GM21723 (cell line): ENCODE results near the gene NXN.
"Not testable (repeated sequence)": the region's sequence is repeated elsewhere in the genome, so short reads cannot be mapped to it uniquely, and the experiment has no call there.

Experiments used
- ATAC-seq: cut with Tn5 transposase; IDR thresholded peaks from one replicate; pipeline ENCODE4 v1.9.1; 2021; ENCODE audit warnings: mild to moderate bottlenecking, moderate library complexity; ENCODE audit not compliant: unreplicated experiment

Gene NXN

DNA sequence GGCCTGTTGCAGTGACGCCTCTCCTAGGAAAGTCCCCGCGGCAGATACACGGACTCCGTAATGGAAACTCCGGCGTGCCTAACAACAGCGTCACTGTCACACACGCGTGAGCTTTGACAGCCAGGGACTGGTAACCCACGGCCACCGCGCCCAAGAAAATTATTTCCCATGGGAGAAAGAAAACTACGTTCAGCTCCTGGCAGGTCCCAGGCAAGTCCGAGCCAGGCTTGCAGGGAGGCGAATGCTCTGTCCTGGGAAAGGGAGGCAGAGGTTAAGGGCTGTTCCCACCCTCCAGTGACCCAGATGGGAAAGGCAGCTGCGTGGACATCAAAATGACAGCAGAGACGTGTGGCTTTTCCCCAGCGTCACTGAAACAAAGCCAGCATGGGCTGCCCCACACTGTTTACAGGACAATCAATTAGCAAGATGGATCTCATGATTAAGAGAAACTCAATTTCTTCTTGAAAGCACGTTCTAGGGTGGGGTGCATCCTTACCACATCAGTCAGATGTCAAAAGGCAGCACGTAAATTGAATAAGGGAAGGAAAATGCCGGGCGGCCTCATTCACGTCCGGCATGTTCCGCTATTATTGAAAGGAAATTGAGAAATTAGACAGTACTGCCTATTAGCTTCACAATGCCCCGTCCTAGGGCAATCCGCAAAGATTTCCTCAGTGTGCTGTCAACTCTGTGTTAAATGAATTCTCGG lies 82.5 kb downstream of the NXN start:
- ATAC-seq, result no peak

DNA sequence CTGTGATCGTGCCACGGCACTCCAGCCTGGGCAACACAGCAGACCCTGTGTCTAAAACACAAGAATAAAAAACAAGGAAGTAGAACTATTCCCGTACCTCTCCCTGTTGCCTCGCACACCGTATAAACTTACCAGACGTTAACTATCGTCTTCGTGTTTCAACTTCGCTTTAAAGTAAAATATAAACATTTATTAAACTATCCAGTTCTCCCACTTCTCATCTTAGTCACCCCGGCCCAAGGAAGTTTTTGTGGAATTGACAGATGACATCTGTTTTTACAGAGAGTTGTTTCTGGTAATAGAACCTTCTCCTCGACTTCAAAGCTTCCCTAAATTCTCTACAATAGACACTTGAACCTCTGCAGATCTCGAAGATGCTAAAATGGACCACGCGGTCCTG lies 83.1 kb downstream of the NXN start:
- ATAC-seq, result no peak

DNA sequence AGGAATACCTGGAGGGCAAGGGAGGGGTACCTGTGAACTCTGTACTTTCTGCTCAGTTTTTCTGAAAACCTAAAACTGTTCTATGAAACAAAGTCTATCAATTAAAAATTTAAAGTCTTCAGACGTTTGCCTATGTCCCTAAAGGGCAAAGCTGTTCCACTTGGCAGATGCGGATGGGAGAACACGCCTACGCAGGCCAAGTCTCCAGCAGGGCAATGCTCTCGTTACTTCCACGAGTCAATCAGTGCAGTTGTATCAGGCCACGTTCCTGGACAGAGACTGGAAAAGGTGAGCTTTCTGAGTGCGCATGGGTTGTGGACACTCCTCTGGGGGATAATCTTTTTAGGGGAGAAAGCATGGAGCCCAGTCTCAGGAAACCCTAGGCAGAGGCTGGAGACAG lies 86.6 kb downstream of the NXN start:
- no peak for ATAC-seq

DNA sequence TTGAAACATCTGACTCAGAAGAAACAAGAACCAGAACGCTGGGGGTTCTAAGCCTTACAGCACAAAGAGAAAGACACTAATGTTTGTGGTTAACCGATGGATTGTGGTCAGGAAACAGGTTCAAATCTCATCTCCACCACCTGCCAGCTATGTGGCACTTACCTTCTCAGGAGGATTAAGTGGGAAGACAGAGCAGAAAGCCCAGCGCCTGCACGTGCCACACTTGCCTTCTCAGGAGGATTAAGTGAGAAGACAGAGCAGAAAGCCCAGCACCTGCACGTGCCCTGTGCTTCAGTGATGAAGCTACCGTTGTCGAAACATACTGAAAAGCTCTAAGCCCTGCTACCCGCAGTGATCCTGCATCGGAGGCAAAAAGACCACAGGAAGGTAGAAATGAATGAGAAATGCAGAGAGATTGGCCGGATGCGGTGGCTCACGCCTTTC lies 90.6 kb downstream of the NXN start:
- ATAC-seq, result no peak

DNA sequence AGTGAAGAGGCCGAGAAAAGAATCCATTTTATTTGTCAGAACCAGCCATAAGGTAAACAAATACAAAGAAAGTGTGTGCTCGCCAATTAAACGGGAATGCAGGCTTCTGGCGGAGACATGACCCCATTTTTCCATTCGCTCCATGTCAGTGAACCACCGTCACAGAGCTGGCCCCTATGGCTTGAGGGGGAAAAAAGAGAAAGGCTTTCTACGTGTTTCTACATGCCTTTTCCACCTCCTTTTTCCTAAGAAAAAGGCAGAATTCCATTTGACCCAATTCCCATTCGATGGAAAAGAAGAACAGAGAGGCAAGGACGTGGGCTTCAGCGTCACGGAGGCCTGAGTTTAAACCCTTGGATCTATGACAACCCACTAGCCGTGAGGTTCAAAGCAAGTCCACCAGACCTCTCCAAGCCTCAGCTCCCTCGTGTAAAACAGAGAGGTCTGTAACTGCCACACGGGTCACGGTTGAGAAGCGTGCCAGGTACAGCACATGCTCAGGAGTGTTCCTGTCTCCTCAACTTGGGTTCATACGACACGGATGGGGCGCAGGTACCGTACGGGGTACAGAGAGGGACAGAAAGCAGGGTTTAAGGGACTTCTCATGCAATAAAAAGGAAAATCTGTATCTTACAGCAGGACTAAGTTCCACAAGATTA lies 91.9 kb downstream of the NXN start:
- no peak for ATAC-seq

DNA sequence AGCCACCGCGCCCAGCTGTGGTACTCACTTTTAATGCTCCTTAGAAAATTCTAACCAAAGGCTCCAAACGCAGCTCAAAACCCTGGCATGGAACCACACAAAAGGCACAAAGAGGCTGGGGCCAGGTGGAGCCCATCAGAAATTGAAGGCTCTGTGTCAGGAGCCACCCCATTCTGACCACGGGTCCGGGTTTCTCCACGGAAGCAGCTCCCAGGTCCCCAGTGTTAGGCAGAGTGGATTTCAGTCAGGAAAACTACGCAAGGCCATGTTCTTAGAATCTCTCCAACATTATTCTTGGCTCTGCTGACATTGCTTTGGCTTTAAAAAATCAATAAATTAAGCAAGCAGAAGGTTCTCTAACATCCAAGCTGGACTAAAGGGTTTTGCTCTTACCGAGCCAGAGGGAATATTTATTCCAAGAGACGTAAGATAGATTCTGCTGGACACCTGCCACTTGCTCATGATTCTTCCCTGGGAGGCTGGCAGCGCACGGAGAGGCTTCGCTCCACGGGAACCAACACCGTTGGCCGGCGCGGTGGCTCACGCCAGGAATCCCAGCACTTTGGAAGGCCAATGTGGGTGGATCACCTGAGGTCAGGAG lies 93.5 kb downstream of the NXN start:
- ATAC-seq, result no peak

DNA sequence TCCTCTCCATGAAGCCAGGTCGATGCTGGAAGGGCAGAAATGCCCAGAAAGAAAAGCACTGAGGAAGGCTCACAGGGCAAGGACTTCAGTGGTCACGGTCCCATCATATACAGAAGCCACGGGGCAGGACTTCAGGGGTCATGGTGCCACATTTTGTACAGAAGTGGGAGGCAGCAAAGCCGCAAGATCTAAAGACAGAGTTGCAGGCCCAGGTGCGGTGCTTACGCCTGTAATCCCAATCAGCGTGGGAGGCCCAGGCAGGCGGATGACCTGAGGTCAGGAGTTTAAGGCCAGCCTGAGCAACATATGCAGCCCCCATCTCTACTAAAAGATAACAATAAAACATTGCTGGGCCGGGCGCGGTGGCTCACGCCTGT lies 96.0 kb downstream of the NXN start:
- ATAC-seq, result no peak

- ATAC-seq, result no peak
These were observed 96.6 kb downstream of the NXN start for GRCh38 chr17:882827-883585.

DNA sequence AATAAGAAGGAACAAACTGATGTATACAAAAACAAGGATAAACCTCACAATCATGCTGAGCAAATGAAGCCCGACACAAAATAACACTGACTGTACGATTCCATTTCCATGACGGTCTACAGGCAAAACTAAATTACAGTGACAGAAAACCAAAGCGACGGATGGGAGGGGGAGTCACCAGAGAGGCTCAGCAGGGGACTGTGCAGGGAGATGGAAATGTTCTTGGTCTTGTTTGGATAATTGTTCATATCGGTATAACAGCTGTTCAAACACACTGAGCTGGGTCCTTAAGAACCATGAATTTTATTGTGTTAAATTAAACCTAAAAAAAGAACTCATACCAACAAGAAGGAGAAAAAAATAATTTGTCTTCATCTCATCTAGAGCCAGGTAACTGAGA lies 97.8 kb downstream of the NXN start:
- ATAC-seq, result no peak

DNA sequence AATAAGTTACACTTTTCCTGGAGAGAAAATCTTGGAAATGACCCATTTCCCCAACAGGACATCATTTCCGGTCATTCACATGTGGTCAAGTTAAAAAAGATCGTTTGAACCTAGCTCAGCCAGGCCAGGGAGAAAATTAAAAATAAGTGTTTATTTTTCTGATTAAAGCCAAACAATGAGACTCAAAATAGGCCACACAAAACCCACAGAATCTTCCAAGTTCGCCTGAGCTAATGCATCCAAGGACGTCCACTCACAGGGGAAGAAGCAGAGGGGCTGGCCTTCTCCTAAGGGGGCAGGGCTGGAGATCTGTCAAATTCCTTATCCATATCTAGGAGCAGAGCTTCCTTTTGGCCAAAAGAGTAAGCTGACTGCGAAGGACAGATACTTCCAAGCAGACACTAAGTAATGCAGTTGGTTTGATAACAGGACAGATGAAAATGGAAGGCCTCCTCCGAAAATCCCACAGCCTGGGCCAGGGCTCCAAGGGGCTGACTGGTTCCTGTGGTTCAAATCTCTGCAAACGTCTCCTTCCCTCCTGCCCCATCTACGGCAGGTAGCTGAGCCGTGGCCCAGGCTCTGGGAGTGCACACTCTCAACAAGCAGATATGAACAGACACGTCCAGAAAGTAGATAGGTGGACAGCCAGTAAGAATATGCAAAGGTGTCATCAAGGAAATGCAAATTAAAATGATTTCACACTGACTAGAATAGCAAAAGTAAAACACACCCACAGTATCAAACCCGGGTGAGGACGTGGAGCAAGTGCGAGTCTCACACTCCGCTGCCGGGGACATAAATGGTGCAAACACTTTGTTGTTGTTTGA lies 98.9 kb downstream of the NXN start:
- no peak for ATAC-seq

GRCh38 chr17:879546-880442 lies 99.8 kb downstream of the NXN start:
- no peak for ATAC-seq

GRCh38 chr17:877630-878029 lies 101.9 kb downstream of the NXN start:
- ATAC-seq, result no peak

GRCh38 chr17:876272-876671 lies 103.3 kb downstream of the NXN start:
- ATAC-seq, result no peak

GRCh38 chr17:874590-874989 lies 105.0 kb downstream of the NXN start:
- ATAC-seq, result not testable (repeated sequence)

DNA sequence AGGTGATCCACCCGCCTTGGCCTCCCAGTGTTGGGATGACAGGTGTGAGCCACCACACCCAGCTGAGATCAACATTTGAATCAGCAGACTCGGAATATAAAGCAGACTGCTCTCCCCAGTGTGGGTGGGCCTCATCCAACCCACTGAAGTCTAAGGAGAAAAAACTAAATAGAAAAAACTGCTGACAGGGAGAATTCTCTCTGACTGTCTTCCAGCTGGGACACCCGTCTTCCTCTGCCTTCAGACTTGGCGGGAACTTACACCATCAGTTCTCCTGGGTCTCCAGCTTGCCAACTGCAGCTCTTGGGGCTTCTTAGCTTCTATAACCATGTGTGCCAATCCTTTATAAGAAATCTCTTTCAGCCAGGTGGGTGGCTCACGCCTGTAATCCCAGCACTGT lies 106.7 kb downstream of the NXN start:
- no peak for ATAC-seq

- no peak for ATAC-seq
These were observed 107.6 kb downstream of the NXN start for GRCh38 chr17:871751-872519.

DNA sequence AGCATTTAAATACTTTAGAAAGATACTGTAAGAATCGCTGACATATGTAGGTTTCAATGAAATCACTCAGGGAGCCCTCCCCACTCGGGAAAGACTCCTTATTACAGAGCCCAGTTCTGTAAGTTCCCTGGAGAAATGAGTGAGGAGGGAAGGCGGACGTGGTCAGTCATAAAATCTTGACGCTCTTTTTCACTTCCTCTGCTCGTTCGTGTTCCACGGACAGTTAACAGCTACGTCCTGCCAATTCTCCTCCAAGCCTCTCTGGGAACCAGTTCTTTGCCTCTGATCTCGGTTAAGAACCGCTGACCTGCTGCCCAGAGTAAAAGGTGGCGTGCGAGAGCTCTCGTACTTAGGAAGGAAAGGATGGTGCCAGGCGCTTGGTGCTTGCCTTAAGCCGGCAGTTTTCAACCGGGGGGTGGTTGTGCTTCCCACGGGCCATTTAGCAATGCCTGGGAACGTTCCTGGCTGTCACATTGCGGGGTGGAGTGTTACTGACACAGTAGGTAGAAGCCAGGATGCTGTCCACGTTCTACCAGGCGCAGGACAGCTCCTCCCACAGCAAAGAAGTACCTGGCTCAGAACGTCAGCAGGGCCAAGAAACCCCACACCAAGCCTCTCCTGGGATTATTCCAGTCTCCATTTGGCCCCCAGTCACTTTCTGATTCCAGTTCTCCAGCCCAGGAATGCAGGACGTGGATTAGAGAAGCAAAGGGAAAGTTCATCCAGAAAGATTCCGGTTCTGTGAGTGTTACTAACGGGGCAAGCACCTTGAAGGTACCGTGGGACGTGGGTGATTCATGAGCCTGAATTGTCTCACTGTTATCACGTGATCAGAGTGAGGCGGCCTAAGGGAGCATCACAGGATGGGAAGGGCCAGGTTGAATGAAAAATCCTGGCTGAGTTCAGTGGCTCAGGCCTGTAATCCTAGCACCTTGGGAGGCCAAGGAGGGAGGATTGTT lies 109.7 kb downstream of the NXN start:
- no peak for ATAC-seq

DNA sequence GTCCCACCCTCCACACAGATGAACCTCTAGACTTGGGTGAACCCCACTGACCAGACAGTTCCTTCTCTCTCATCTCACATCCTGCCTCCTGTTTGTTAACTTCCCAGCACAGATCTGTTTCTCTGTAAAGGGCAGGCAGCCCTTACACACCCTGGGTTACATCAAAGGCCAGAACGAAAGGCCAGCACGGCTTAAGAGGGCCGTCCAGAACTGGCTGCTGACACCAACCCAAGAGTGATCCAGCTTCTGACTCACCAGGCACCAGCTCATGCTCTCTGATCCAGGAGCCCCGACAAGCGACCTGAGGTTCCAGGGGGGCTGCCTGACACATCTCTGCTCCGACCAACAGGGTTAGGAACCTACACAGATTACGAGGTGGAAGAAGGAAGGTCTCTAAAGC lies 110.5 kb downstream of the NXN start:
- ATAC-seq, result no peak
